Astrocyte of the cerebellum (primary cell): ENCODE measurements around the gene TUBG1.
"Not testable (repeated sequence)": the region's sequence is repeated elsewhere in the genome, so short reads cannot be mapped to it uniquely, and the experiment has no call there.

Source experiments
- DNase-seq: peaks from one replicate; pipeline ENCODE4 v3.0.0-alpha.2; 2011; ENCODE audit warnings: low read depth
- H3K4me3 ChIP-seq: 2 replicates; pipeline ENCODE4 v1.5.1; 2011; ENCODE audit warnings: mild to moderate bottlenecking, low read depth, low read length, moderate library complexity
- CTCF ChIP-seq: IDR thresholded peaks from 2 replicates; pipeline ENCODE4 v1.5.1; 2012; ENCODE audit warnings: low read length, low read depth, moderate library complexity, mild to moderate bottlenecking; ENCODE audit errors: missing control alignments
- in situ Hi-C: cut with HindIII; loops from 2 replicates; pipeline ENCODE4 v1.10.0; 2017; ENCODE audit warnings: low sequenced_read_pairs

Gene TUBG1

GRCh38 chr17:42623271-42623670, 13.8 kb downstream of the TUBG1 start:
- in situ Hi-C loops = no loop called here
- no peak overlapping the region for H3K4me3 ChIP-seq
- DNase-seq = no peak
- no peak for TF ChIP-seq CTCF

GRCh38 chr17:42623732-42624596, 14.5 kb downstream of the TUBG1 start:
- no peak for TF ChIP-seq CTCF
- no peak overlapping the region for H3K4me3 ChIP-seq
- peak; percentile 41 for DNase-seq
- in situ Hi-C loops = no loop called here

- in situ Hi-C loops, DNase-seq: not testable (repeated sequence)
These were observed 17.7 kb downstream of the TUBG1 start for GRCh38 chr17:42627032-42627764.

GRCh38 chr17:42629411-42630009, 20.0 kb downstream of the TUBG1 start:
- no peak for TF ChIP-seq CTCF
- no peak overlapping the region for H3K4me3 ChIP-seq
- DNase-seq = no peak
- in situ Hi-C loops = no loop called here

More at GRCh38 chr17:42627032-42627764, 17.7 kb downstream of the TUBG1 start:
- not testable (repeated sequence) for H3K4me3 ChIP-seq

- DNase-seq = no peak
- in situ Hi-C loops = no loop called here
- no peak for TF ChIP-seq CTCF
- H3K4me3 ChIP-seq = no peak overlapping the region
These were observed 23.5 kb downstream of the TUBG1 start for GRCh38 chr17:42632949-42633444.

- no peak for DNase-seq
- no peak overlapping the region for H3K4me3 ChIP-seq
- in situ Hi-C loops = no loop called here
- no peak for TF ChIP-seq CTCF
These were observed 30.1 kb downstream of the TUBG1 start for GRCh38 chr17:42639525-42640113.
